22Rv1 (cell line): Measurements from ENCODE around the gene FBXL2.

Experiments used
- CTCF ChIP-seq: fragments of 450-650 bp; IDR thresholded peaks from 2 replicates; pipeline ENCODE4 v1.5.1; 2017; ENCODE audit warnings: mild to moderate bottlenecking
- ZFX ChIP-seq: fragments of 450-650 bp; IDR thresholded peaks from 2 replicates; pipeline ENCODE4 v1.6.1; 2017; ENCODE audit warnings: antibody characterized with exemption, borderline replicate concordance

GRCh38 chr3:33420966-33421365 lies 143.7 kb downstream of the FBXL2 start:
- TF ChIP-seq CTCF (no peak), ZFX (no peak)
